BE2C (cell line): ENCODE measurements around the gene CD59.

Experiments
- DNase-seq: peaks from one replicate; pipeline ENCODE4 v3.0.0-alpha.2; 2020
- H3K27me3 ChIP-seq: fragments of 250-450 bp; sonication (Bioruptor Pico); 2 replicates; pipeline ENCODE4 v1.5.1; 2020; ENCODE audit warnings: mild to moderate bottlenecking
- H3K36me3 ChIP-seq: fragments of 250-450 bp; sonication (Bioruptor Pico); 2 replicates; pipeline ENCODE4 v1.5.1; 2020; ENCODE audit warnings: mild to moderate bottlenecking
- H3K4me1 ChIP-seq: fragments of 250-450 bp; sonication (Bioruptor Pico); 2 replicates; pipeline ENCODE4 v1.5.1; 2020
- H3K4me3 ChIP-seq: 2 replicates; pipeline ENCODE4 v1.5.1; 2011; ENCODE audit warnings: low read depth, low read length
- H3K9me3 ChIP-seq: fragments of 250-450 bp; sonication (Bioruptor Pico); 2 replicates; pipeline ENCODE4 v1.5.1; 2020
- CTCF ChIP-seq: IDR thresholded peaks from 2 replicates; pipeline ENCODE4 v1.5.1; 2012; ENCODE audit warnings: mild to moderate bottlenecking, low read depth, low read length

CD59 gene

GRCh38 chr11:33672273-33672672 is 64.0 kb downstream of the CD59 start:
- H3K4me3 ChIP-seq, result no peak overlapping the region
- DNase-seq, result no peak
- TF ChIP-seq CTCF, result no peak
- H3K4me1 ChIP-seq, result no peaks in the 10 kb centered on the region
- no peaks in the 10 kb centered on the region for H3K9me3 ChIP-seq
- no peaks in the 10 kb centered on the region for H3K27me3 ChIP-seq
- H3K36me3 ChIP-seq, result no peaks in the 10 kb centered on the region

- Histone ChIP-seq H3K4me3 (no peak overlapping the region), H3K27me3 (no peaks in the 10 kb centered on the region), H3K4me1 (no peaks in the 10 kb centered on the region), H3K9me3 (no peaks in the 10 kb centered on the region), H3K36me3 (no peaks in the 10 kb centered on the region)
- DNase-seq, result no peak
- no peak for TF ChIP-seq CTCF
These were observed 65.8 kb downstream of the CD59 start for GRCh38 chr11:33670250-33671011.

- no peaks in the 10 kb centered on the region for H3K36me3 ChIP-seq
- no peaks in the 10 kb centered on the region for H3K9me3 ChIP-seq
- H3K27me3 ChIP-seq, result no peaks in the 10 kb centered on the region
- no peak for DNase-seq
- H3K4me1 ChIP-seq, result no peaks in the 10 kb centered on the region
- no peak overlapping the region for H3K4me3 ChIP-seq
- no peak for TF ChIP-seq CTCF
These were observed 66.5 kb downstream of the CD59 start for GRCh38 chr11:33669598-33670249.

- H3K27me3 ChIP-seq, result no peaks in the 10 kb centered on the region
- H3K4me1 ChIP-seq, result no peaks in the 10 kb centered on the region
- no peak for DNase-seq
- TF ChIP-seq CTCF, result no peak
- no peaks in the 10 kb centered on the region for H3K36me3 ChIP-seq
- H3K9me3 ChIP-seq, result no peaks in the 10 kb centered on the region
- H3K4me3 ChIP-seq, result no peak overlapping the region
These were observed 67.1 kb downstream of the CD59 start for GRCh38 chr11:33668951-33669596.

GRCh38 chr11:33668468-33668825 is 67.8 kb downstream of the CD59 start:
- TF ChIP-seq CTCF, result no peak
- H3K27me3 ChIP-seq, result no peaks in the 10 kb centered on the region
- no peak for DNase-seq
- H3K9me3 ChIP-seq, result no peaks in the 10 kb centered on the region
- no peaks in the 10 kb centered on the region for H3K36me3 ChIP-seq
- H3K4me3 ChIP-seq, result no peak overlapping the region
- no peaks in the 10 kb centered on the region for H3K4me1 ChIP-seq
